RKO (cell line): ENCODE data around the gene FOXL3.

Experiments used
- DNase-seq: peaks from one replicate; pipeline ENCODE4 v3.0.0-alpha.2; 2016; ENCODE audit warnings: low spot score

Gene FOXL3

GRCh38 chr7:338295-339061 is 48.5 kb downstream of the FOXL3 start:
- no peak for DNase-seq

GRCh38 chr7:339062-339342 is 49.0 kb downstream of the FOXL3 start:
- no peak for DNase-seq

GRCh38 chr7:339696-340095 is 49.7 kb downstream of the FOXL3 start:
- no peak for DNase-seq

- no peak for DNase-seq
These were observed 50.4 kb downstream of the FOXL3 start for GRCh38 chr7:340200-340937.
